DOHH2 (cell line): ENCODE results near the gene CTNNA2.

Source experiments
- CTCF ChIP-seq: fragments of 200-600 bp; sonication (generic); IDR thresholded peaks from one replicate; pipeline ENCODE4 v1.5.1; 2014; ENCODE audit warnings: antibody characterized with exemption, mild to moderate bottlenecking, low read depth, low read length; ENCODE audit not compliant: poor library complexity, severe bottlenecking
- EZH2phosphoT487 ChIP-seq: fragments of 200-600 bp; sonication (generic); IDR thresholded peaks from 2 replicates; pipeline ENCODE4 v1.6.1; 2017; ENCODE audit warnings: borderline replicate concordance, mild to moderate bottlenecking, antibody characterized with exemption, low read length, moderate library complexity, mixed read lengths

GRCh38 chr2:79892123-79892522, 379.3 kb downstream of the CTNNA2 start:
- no peak for TF ChIP-seq CTCF
- TF ChIP-seq EZH2phosphoT487: no peak
